ENCODE measurements around the gene TAX1BP1.

Gene TAX1BP1

DNA sequence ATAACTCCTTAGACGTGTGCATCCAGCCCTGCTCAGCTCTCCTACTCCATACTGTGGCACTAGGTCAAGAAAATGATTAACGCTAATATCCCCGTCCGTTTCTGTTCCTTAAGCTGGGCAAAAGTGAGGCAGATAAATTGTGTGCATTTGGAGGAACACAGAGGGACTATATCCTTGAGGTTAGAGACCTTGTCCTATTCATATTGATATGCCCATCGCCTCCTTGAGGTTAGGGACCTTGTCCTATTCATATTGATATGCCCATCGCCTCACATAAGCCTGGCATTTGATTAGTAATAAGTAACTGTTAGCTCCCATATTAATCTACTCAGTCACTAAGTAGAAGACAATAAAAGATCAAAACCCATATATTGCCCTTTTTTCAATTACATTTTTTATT, 12.9 kb upstream of the TAX1BP1 start:
- TF ChIP-seq, protein P1, sequence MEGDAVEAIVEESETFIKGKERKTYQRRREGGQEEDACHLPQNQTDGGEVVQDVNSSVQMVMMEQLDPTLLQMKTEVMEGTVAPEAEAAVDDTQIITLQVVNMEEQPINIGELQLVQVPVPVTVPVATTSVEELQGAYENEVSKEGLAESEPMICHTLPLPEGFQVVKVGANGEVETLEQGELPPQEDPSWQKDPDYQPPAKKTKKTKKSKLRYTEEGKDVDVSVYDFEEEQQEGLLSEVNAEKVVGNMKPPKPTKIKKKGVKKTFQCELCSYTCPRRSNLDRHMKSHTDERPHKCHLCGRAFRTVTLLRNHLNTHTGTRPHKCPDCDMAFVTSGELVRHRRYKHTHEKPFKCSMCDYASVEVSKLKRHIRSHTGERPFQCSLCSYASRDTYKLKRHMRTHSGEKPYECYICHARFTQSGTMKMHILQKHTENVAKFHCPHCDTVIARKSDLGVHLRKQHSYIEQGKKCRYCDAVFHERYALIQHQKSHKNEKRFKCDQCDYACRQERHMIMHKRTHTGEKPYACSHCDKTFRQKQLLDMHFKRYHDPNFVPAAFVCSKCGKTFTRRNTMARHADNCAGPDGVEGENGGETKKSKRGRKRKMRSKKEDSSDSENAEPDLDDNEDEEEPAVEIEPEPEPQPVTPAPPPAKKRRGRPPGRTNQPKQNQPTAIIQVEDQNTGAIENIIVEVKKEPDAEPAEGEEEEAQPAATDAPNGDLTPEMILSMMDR (IDR thresholded peaks at IDR 0.05): no peak

DNA sequence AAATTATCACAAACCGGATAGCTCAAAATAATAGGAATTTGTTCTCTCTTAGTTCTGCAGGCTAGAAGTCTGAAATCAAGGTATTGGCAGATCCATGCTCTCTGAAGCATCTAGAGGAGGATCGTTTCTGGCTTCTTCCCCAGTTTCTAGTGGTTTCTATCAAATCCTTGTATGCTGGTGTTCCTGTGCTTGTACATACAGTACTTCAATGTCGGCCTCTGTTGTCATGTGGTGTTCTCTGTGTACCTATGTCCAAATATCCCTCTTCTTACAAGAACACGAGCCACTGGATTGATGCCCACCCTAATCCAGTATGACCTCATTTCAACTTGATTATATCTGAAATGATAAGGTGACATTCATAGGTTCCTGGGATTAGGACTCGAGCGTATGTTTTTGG, 9.8 kb upstream of the TAX1BP1 start:
- TF ChIP-seq, protein P1 (IDR thresholded peaks at IDR 0.05): no peak

DNA sequence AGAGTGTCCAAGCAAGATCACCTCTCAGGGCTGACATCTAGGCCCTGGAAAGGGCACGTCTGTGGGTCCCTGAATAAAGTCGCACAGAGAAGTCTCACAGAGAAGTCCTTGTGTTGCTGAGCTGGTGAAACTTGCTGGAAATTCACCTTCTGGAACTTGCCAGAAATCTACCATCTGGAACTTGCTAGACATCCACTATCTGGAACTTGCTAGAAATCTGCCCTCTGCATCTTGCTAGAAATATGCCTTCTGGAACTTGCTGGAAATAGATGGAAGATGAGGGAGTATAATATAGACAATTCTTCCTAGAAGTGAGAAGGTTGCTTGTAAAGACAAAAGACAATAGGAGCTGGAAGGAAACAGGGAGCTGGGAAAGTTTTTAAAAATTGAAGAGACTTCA, 5.4 kb upstream of the TAX1BP1 start:
- TF ChIP-seq, protein P1 (IDR thresholded peaks at IDR 0.05): no peak

DNA sequence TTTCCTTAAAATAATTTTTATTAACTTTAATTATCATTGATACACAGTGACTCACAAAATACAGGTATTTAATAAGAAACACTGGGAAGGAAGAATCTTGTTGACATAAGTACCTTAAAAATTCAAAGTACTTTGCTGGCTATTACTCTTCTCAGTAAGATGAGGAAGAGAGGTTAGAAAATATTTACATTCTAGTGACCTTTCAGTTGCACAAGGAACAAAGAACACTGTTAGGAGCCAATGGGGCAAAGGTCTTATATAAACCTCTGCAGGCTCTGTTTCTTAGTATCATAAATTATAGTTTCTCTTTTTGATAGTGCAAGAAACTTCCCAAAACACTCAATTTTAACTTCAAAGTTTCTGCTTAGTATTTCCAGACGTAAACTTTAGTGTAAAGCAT, 4.8 kb upstream of the TAX1BP1 start:
- TF ChIP-seq, protein P1 (IDR thresholded peaks at IDR 0.05): no peak

DNA sequence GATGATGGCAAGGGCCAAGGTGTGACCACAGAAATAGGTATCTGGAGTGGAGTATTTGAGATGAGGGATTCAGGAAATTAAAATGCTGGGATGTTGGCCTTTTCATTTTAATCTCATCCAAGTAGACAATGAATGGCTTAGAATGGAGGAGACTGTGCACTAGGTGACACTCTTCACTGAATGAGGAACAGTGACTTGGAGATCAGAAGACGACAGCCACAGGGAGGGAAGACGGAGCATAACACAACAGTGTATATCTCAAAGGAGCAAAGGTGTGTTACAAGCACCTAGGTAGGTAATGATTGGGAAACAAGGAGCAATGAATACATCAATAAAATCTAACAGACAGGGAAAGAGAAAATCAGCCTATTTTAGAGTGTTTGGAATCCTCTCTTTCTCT, 4.1 kb upstream of the TAX1BP1 start:
- TF ChIP-seq, protein P1 (IDR thresholded peaks at IDR 0.05): no peak

DNA sequence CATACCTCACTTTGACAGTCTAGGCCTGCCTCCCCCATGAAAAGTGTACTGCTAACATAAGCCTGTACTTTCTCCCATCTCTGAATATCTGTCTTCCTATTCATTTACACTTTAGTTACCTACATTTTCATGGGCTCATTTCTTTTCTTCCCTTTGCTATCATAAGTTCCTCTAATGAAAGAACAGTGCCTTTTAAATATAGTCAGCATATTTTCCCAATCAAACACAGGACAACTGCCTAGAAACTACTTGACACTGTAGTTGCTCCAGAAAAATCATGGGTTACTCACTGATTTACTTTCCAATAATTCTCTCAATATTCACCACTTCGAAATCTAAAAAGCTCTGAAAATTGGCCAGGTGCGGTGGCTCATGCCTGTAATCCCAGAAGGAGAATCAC, 2.8 kb upstream of the TAX1BP1 start:
- TF ChIP-seq, protein P1 (IDR thresholded peaks at IDR 0.05): no peak

DNA sequence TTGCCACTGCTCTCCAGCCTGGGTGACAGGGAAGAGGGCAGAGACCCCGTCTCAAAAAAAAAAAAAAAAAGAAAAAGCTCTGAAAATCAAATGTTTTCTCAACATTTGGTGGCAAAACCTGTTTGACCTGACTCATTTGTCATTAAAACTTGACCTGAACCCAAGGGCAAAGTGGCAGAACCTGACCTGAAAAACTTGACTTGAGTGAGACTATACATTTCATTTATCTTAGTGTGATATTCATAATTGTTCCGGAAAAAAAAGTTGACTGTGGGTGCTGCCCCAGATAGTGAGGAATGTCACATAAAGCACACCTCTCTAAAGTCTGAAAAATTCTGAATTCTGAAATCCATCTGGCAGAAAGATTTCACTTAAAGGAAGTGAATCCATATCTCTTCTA, 2.3 kb upstream of the TAX1BP1 start:
- TF ChIP-seq, protein P1 (IDR thresholded peaks at IDR 0.05): no peak

DNA sequence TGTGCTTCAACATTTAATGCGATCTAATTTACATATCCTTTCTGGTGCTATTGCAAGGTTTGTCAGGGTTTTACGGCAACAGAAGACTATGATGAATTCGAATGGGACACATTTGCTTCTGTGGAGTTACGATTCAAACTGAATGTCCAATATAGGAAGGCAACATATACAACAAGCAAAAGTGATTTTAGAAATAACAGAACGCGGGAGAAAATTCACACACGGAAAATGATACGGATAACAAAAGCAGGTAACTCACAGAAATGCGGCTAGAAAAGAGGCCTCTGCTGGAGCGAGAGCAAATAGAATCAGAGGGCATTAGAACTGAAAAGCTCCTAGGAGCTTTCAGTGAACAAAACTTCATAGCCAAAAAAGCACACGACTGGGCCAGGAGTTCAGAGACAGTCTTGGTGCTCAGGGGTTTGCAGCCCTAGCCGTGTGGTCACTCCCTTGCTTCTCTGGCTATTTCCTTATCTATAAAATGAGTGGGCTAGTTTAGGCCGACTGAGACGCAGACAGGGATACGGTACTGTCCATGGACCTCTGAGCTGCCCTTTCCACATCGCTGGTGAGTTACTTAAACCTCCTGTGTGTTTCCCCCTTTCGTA, 557 bp upstream of the TAX1BP1 start:
- TF ChIP-seq, protein P1 (IDR thresholded peaks at IDR 0.05): no peak
